Measurements from ENCODE around the gene ZFR2.

The ZFR2 gene

GRCh38 chr19:3833578-3834348 lies 35.1 kb downstream of the ZFR2 start:
- H3K4me2 ChIP-seq (ENCODE audit: low read length, poor library complexity, severe bottlenecking) = no peak overlapping the region
- H3K27ac ChIP-seq (ENCODE audit: low read length, poor library complexity, severe bottlenecking) = no peak overlapping the region
- no peaks in the 10 kb centered on the region for H3K79me1 ChIP-seq (replicated peaks; ENCODE audit: low read length, poor library complexity, severe bottlenecking)
- no peak overlapping the region for H4K8ac ChIP-seq (ENCODE audit: low read length)
- 78% methylated on average over 24 of the region's 34 CpGs for WGBS
- no peak overlapping the region for H2BK120ac ChIP-seq (ENCODE audit: low read depth, low read length)
- no peak overlapping the region for H2AFZ ChIP-seq (ENCODE audit: low read depth, low read length)
- DNase-seq = no peak
- no peak overlapping the region for H2BK12ac ChIP-seq (ENCODE audit: low read length in 2 of 2)
- H3K36me3 ChIP-seq (ENCODE audit: control insufficient read depth in 1 of 2, insufficient read depth in 2 of 2, low read depth in 1 of 2, low read length in 2 of 2) = no peaks in the 10 kb centered on the region
- no peak overlapping the region for H4K91ac ChIP-seq (ENCODE audit: low read length)
- H3K14ac ChIP-seq (ENCODE audit: low read length in 2 of 2) = no peak overlapping the region
- no peak overlapping the region for H2BK15ac ChIP-seq (ENCODE audit: low read depth, poor library complexity, severe bottlenecking)
- no peak overlapping the region for H3K18ac ChIP-seq (ENCODE audit: low read depth in 1 of 2, low read length in 2 of 2)
- no peak overlapping the region for H3K23ac ChIP-seq (ENCODE audit: low read length in 2 of 2)
- no peak overlapping the region for H2BK5ac ChIP-seq (ENCODE audit: low read depth, low read length, poor library complexity, severe bottlenecking)
- peaks cover 3% of the 10 kb centered on the region for H3K4me1 ChIP-seq (ENCODE audit: control insufficient read depth, insufficient read depth, low read depth, low read length)
- no peak overlapping the region for H3K4ac ChIP-seq (ENCODE audit: low read depth in 1 of 2, low read length in 2 of 2)
- no peak overlapping the region for H2AK5ac ChIP-seq (ENCODE audit: low read length, severe bottlenecking)
- no peak overlapping the region for H3K9ac ChIP-seq (ENCODE audit: low read length)
- no peak overlapping the region for H3K4me3 ChIP-seq (ENCODE audit: insufficient read depth in 1 of 2, low read depth in 1 of 2, low read length in 2 of 2)
- H3K9me3 ChIP-seq (ENCODE audit: control insufficient read depth, low read length) = no peaks in the 10 kb centered on the region
- peaks cover 29 to 44% of the 10 kb centered on the region in 2 experiments for H3K27me3 ChIP-seq (ENCODE audit: control insufficient read depth in 1 of 2, insufficient read depth in 1 of 2, low read length in 2 of 2)

- Histone ChIP-seq H3K23ac (ENCODE audit: low read length in 2 of 2) (no peak overlapping the region), H3K27me3 (ENCODE audit: control insufficient read depth in 1 of 2, insufficient read depth in 1 of 2, low read length in 2 of 2) (peaks cover 26 to 39% of the 10 kb centered on the region in 2 experiments), H3K79me1 (replicated peaks; ENCODE audit: low read length, poor library complexity, severe bottlenecking) (no peaks in the 10 kb centered on the region), H2BK15ac (ENCODE audit: low read depth, poor library complexity, severe bottlenecking) (no peak overlapping the region), H3K9ac (ENCODE audit: low read length) (no peak overlapping the region), H3K18ac (ENCODE audit: low read depth in 1 of 2, low read length in 2 of 2) (no peak overlapping the region), H4K8ac (ENCODE audit: low read length) (no peak overlapping the region), H3K9me3 (ENCODE audit: control insufficient read depth, low read length) (no peaks in the 10 kb centered on the region), H3K4me2 (ENCODE audit: low read length, poor library complexity, severe bottlenecking) (no peak overlapping the region), H2BK120ac (ENCODE audit: low read depth, low read length) (no peak overlapping the region), H2AK5ac (ENCODE audit: low read length, severe bottlenecking) (no peak overlapping the region), H3K36me3 (ENCODE audit: control insufficient read depth in 1 of 2, insufficient read depth in 2 of 2, low read depth in 1 of 2, low read length in 2 of 2) (no peaks in the 10 kb centered on the region), H3K4me1 (ENCODE audit: control insufficient read depth, insufficient read depth, low read depth, low read length) (peaks cover 3% of the 10 kb centered on the region), H3K4me3 (ENCODE audit: insufficient read depth in 1 of 2, low read depth in 1 of 2, low read length in 2 of 2) (no peak overlapping the region), H3K27ac (ENCODE audit: low read length, poor library complexity, severe bottlenecking) (no peak overlapping the region), H2BK5ac (ENCODE audit: low read depth, low read length, poor library complexity, severe bottlenecking) (no peak overlapping the region), H2BK12ac (ENCODE audit: low read length in 2 of 2) (no peak overlapping the region), H2AFZ (ENCODE audit: low read depth, low read length) (no peak overlapping the region), H3K14ac (ENCODE audit: low read length in 2 of 2) (no peak overlapping the region), H3K4ac (ENCODE audit: low read depth in 1 of 2, low read length in 2 of 2) (no peak overlapping the region), H4K91ac (ENCODE audit: low read length) (no peak overlapping the region)
- WGBS = 93% methylated on average over 6 of the region's 6 CpGs
- DNase-seq = no peak
These were observed 36.8 kb downstream of the ZFR2 start for GRCh38 chr19:3832001-3832400.

GRCh38 chr19:3831601-3832000 lies 37.2 kb downstream of the ZFR2 start:
- Histone ChIP-seq H3K4me1 (ENCODE audit: control insufficient read depth, insufficient read depth, low read depth, low read length) (peaks cover 3% of the 10 kb centered on the region), H2BK120ac (ENCODE audit: low read depth, low read length) (no peak overlapping the region), H2AFZ (ENCODE audit: low read depth, low read length) (no peak overlapping the region), H3K9ac (ENCODE audit: low read length) (no peak overlapping the region), H3K27ac (ENCODE audit: low read length, poor library complexity, severe bottlenecking) (no peak overlapping the region), H3K23ac (ENCODE audit: low read length in 2 of 2) (no peak overlapping the region), H3K36me3 (ENCODE audit: control insufficient read depth in 1 of 2, insufficient read depth in 2 of 2, low read depth in 1 of 2, low read length in 2 of 2) (no peaks in the 10 kb centered on the region), H4K8ac (ENCODE audit: low read length) (no peak overlapping the region), H3K14ac (ENCODE audit: low read length in 2 of 2) (no peak overlapping the region), H2BK15ac (ENCODE audit: low read depth, poor library complexity, severe bottlenecking) (no peak overlapping the region), H4K91ac (ENCODE audit: low read length) (no peak overlapping the region), H3K27me3 (ENCODE audit: control insufficient read depth in 1 of 2, insufficient read depth in 1 of 2, low read length in 2 of 2) (peaks cover 26 to 43% of the 10 kb centered on the region in 2 experiments), H3K4me2 (ENCODE audit: low read length, poor library complexity, severe bottlenecking) (no peak overlapping the region), H3K18ac (ENCODE audit: low read depth in 1 of 2, low read length in 2 of 2) (no peak overlapping the region), H3K9me3 (ENCODE audit: control insufficient read depth, low read length) (no peaks in the 10 kb centered on the region), H2BK12ac (ENCODE audit: low read length in 2 of 2) (no peak overlapping the region), H3K79me1 (replicated peaks; ENCODE audit: low read length, poor library complexity, severe bottlenecking) (no peaks in the 10 kb centered on the region), H3K4me3 (ENCODE audit: insufficient read depth in 1 of 2, low read depth in 1 of 2, low read length in 2 of 2) (no peak overlapping the region), H3K4ac (ENCODE audit: low read depth in 1 of 2, low read length in 2 of 2) (no peak overlapping the region), H2BK5ac (ENCODE audit: low read depth, low read length, poor library complexity, severe bottlenecking) (no peak overlapping the region), H2AK5ac (ENCODE audit: low read length, severe bottlenecking) (no peak overlapping the region)
- DNase-seq = no peak
- WGBS = 83% methylated on average over 19 of the region's 19 CpGs

GRCh38 chr19:3830621-3831589 lies 37.9 kb downstream of the ZFR2 start:
- Histone ChIP-seq H2BK5ac (ENCODE audit: low read depth, low read length, poor library complexity, severe bottlenecking) (no peak overlapping the region), H3K4me1 (ENCODE audit: control insufficient read depth, insufficient read depth, low read depth, low read length) (peaks cover 3% of the 10 kb centered on the region), H3K79me1 (replicated peaks; ENCODE audit: low read length, poor library complexity, severe bottlenecking) (no peaks in the 10 kb centered on the region), H3K27ac (ENCODE audit: low read length, poor library complexity, severe bottlenecking) (no peak overlapping the region), H3K9me3 (ENCODE audit: control insufficient read depth, low read length) (no peaks in the 10 kb centered on the region), H4K8ac (ENCODE audit: low read length) (no peak overlapping the region), H3K36me3 (ENCODE audit: control insufficient read depth in 1 of 2, insufficient read depth in 2 of 2, low read depth in 1 of 2, low read length in 2 of 2) (no peaks in the 10 kb centered on the region), H3K18ac (ENCODE audit: low read depth in 1 of 2, low read length in 2 of 2) (no peak overlapping the region), H2BK120ac (ENCODE audit: low read depth, low read length) (no peak overlapping the region), H3K27me3 (ENCODE audit: control insufficient read depth in 1 of 2, insufficient read depth in 1 of 2, low read length in 2 of 2) (peaks cover 26 to 48% of the 10 kb centered on the region in 2 experiments), H4K91ac (ENCODE audit: low read length) (no peak overlapping the region), H2BK12ac (ENCODE audit: low read length in 2 of 2) (no peak overlapping the region), H3K4ac (ENCODE audit: low read depth in 1 of 2, low read length in 2 of 2) (no peak overlapping the region), H2AK5ac (ENCODE audit: low read length, severe bottlenecking) (no peak overlapping the region), H3K9ac (ENCODE audit: low read length) (no peak overlapping the region), H2BK15ac (ENCODE audit: low read depth, poor library complexity, severe bottlenecking) (no peak overlapping the region), H3K4me2 (ENCODE audit: low read length, poor library complexity, severe bottlenecking) (no peak overlapping the region), H2AFZ (ENCODE audit: low read depth, low read length) (no peak overlapping the region), H3K23ac (ENCODE audit: low read length in 2 of 2) (peak overlapping the region in 1 of 2 experiments; percentile 70), H3K4me3 (ENCODE audit: insufficient read depth in 1 of 2, low read depth in 1 of 2, low read length in 2 of 2) (peak overlapping the region in 1 of 2 experiments; percentile 14), H3K14ac (ENCODE audit: low read length in 2 of 2) (peak overlapping the region in 1 of 2 experiments; percentile 9)
- DNase-seq = no peak
- 86% methylated on average over 45 of the region's 45 CpGs for WGBS

Measured in mesenchymal stem cell (in vitro differentiated cells and primary cell).